IMR-90 (cell line): ENCODE results near the gene ZNF526. TPM values are rescaled to one million over a fixed set of nuclear protein-coding genes. Genes with fewer than 3 reads are reported as not detected.

Source experiments
- ATAC-seq: fragments of 200-7000 bp; cut with Tn5 transposase; 2 replicates; pipeline ENCODE4 v1.9.1; 2020; ENCODE audit warnings: low read depth, mild to moderate bottlenecking, moderate library complexity
- BruUV-seq: library from RNA; stranded (reverse); fragments of 400-500 nt; replicated peaks from 2 replicates; lab custom pipeline; 2021; lab: Mats Ljungman, UMichigan
- CTCF ChIA-PET: fragments of 300-600 bp; formaldehyde crosslinking; extraction: SDS; loops from one replicate; lab custom pipeline; 2021; ENCODE audit warnings: antibody characterized with exemption; lab: Yijun Ruan, JAX
- POLR2A ChIA-PET: fragments of 300-600 bp; sonication (Branson Sonifier 250); formaldehyde crosslinking; loops from one replicate; lab custom pipeline; 2022; ENCODE audit warnings: antibody characterized with exemption; ENCODE audit not compliant: unreplicated experiment; lab: Charles Lee
- DNase-seq: peaks from one replicate; pipeline ENCODE4 v3.0.0; 2013
- H2AFZ ChIP-seq: replicated peaks from 2 replicates; pipeline ENCODE3; 2013; ENCODE audit warnings: low read length, mild to moderate bottlenecking; ENCODE audit not compliant: poor library complexity
- H2AK5ac ChIP-seq: 2 replicates; pipeline ENCODE4 v1.6.1; 2013; ENCODE audit warnings: low read depth, low read length, inconsistent platforms
- H2AK9ac ChIP-seq: replicated peaks from 2 replicates; pipeline ENCODE3; 2013; ENCODE audit warnings: mild to moderate bottlenecking, low read depth, low read length, moderate library complexity; ENCODE audit not compliant: poor library complexity
- H2BK120ac ChIP-seq: 2 replicates; pipeline ENCODE4 v1.6.1; 2013; ENCODE audit warnings: low read depth, low read length, inconsistent platforms
- H2BK15ac ChIP-seq: 3 replicates; pipeline ENCODE4 v1.6.1; 2013; ENCODE audit warnings: low read depth, low read length, inconsistent platforms
- H2BK20ac ChIP-seq: 2 replicates; pipeline ENCODE4 v1.6.1; 2013; ENCODE audit warnings: low read depth, mild to moderate bottlenecking, inconsistent platforms, low read length, moderate library complexity
- H2BK5ac ChIP-seq: 2 replicates; pipeline ENCODE4 v1.6.1; 2013; ENCODE audit warnings: mild to moderate bottlenecking, low read depth, low read length, inconsistent platforms; ENCODE audit not compliant: poor library complexity, severe bottlenecking
- H3K14ac ChIP-seq: replicated peaks from 2 replicates; pipeline ENCODE4 v1.6.1; 2013; ENCODE audit warnings: low read depth, low read length, inconsistent platforms
- H3K18ac ChIP-seq: 2 replicates; pipeline ENCODE4 v1.6.1; 2013; ENCODE audit warnings: low read depth, low read length, control low read depth
- H3K23ac ChIP-seq: 2 replicates; pipeline ENCODE4 v1.6.1; 2013; ENCODE audit warnings: low read depth, low read length, inconsistent platforms
- H3K27ac ChIP-seq: 2 replicates; pipeline ENCODE4 v1.5.1; 2013; ENCODE audit warnings: mild to moderate bottlenecking, control low read depth, low read length; ENCODE audit not compliant: insufficient read depth
- H3K27me3 ChIP-seq: 2 replicates; pipeline ENCODE4 v1.6.1; 2013; ENCODE audit warnings: low read length; ENCODE audit not compliant: control insufficient read depth, insufficient read depth
- H3K36me3 ChIP-seq: 2 replicates; pipeline ENCODE4 v1.6.1; 2013; ENCODE audit warnings: low read length, mixed read lengths; ENCODE audit not compliant: control insufficient read depth, insufficient read depth
- H3K4ac ChIP-seq: 2 replicates; pipeline ENCODE4 v1.6.1; 2013; ENCODE audit warnings: low read depth, low read length, inconsistent platforms
- H3K4me1 ChIP-seq: 2 replicates; pipeline ENCODE4 v1.6.1; 2013; ENCODE audit warnings: low read length, mixed read lengths; ENCODE audit not compliant: control insufficient read depth, insufficient read depth
- H3K4me2 ChIP-seq: 2 replicates; pipeline ENCODE4 v1.6.1; 2013; ENCODE audit warnings: low read depth, mild to moderate bottlenecking, control low read depth, low read length, moderate library complexity
- H3K4me3 ChIP-seq: 2 replicates; pipeline ENCODE4 v1.5.1; 2013; ENCODE audit warnings: low read depth, mild to moderate bottlenecking, control low read depth, low read length, moderate library complexity; ENCODE audit not compliant: insufficient read depth
- H3K56ac ChIP-seq: 2 replicates; pipeline ENCODE4 v1.6.1; 2013; ENCODE audit warnings: low read length, inconsistent platforms; ENCODE audit not compliant: insufficient read depth; ENCODE audit errors: extremely low read depth
- H3K79me1 ChIP-seq, 2 experiments: 2 replicates each; pipeline ENCODE4 v1.6.1; 2013; ENCODE audit warnings: low read length in 2 of 2, inconsistent platforms in 1 of 2, low read depth in 1 of 2
- H3K9ac ChIP-seq: 2 replicates; pipeline ENCODE4 v1.6.1; 2013; ENCODE audit warnings: low read depth, low read length, control low read depth
- H3K9me1 ChIP-seq: 2 replicates; pipeline ENCODE4 v1.6.1; 2013; ENCODE audit warnings: low read length, inconsistent platforms; ENCODE audit not compliant: insufficient read depth
- H3K9me3 ChIP-seq: 2 replicates; pipeline ENCODE4 v1.6.1; 2013; ENCODE audit warnings: low read length; ENCODE audit not compliant: control insufficient read depth, insufficient read depth
- H4K20me1 ChIP-seq: 2 replicates; pipeline ENCODE4 v1.6.1; 2013; ENCODE audit warnings: low read length, inconsistent platforms; ENCODE audit not compliant: insufficient read depth
- H4K5ac ChIP-seq: 2 replicates; pipeline ENCODE4 v1.6.1; 2013; ENCODE audit warnings: mild to moderate bottlenecking, low read depth, low read length, control low read depth
- H4K8ac ChIP-seq, 2 experiments: 2 replicates each; pipeline ENCODE4 v1.6.1; 2013; ENCODE audit warnings: low read depth in 2 of 2, low read length in 2 of 2, control low read depth in 1 of 2, inconsistent platforms in 1 of 2
- H4K91ac ChIP-seq: 2 replicates; pipeline ENCODE4 v1.6.1; 2013; ENCODE audit warnings: low read depth, low read length, inconsistent platforms; ENCODE audit not compliant: insufficient read depth
- BHLHE40 ChIP-seq: fragments of 150-350 bp; IDR thresholded peaks from 2 replicates; pipeline ENCODE4 v1.6.1; 2016; ENCODE audit warnings: mild to moderate bottlenecking, low read depth, low read length
- USF2 ChIP-seq: fragments of 150-350 bp; IDR thresholded peaks from 2 replicates; pipeline ENCODE4 v1.6.1; 2017; ENCODE audit warnings: mild to moderate bottlenecking, antibody characterized with exemption, low read length, low read depth
- WGBS, 2 experiments: methylation state at CpG; one replicate each; pipeline versions ENCODE4 v1.1.5 to v1.1.7; 2013; ENCODE audit warnings: missing lambda C conversion rate in 2 of 2; ENCODE audit not compliant: insufficient read length in 1 of 2; ENCODE audit errors: extremely low coverage in 2 of 2; 5-methylcytosine and 5-hydroxymethylcytosine counted together
- dilution Hi-C: fragments of 300-500 bp; cut with HindIII; formaldehyde crosslinking; loops from one replicate; pipeline ENCODE4 v1.14.3; 2018; ENCODE audit warnings: low sequenced_read_pairs; ENCODE audit not compliant: unreplicated experiment
- in situ Hi-C: fragments of 300-500 bp; cut with MboI; formaldehyde crosslinking; loops from 3 replicates; pipeline ENCODE4 v1.14.3; 2019; ENCODE audit warnings: low sequenced_read_pairs, inconsistent platforms, mixed read lengths
- intact Hi-C: fragments of 100-400 bp; cut with micrococcal nuclease; formaldehyde crosslinking; loops from 2 replicates; pipeline ENCODE4 v1.10.0; 2022
- polyA plus RNA-seq, 3 experiments: library from polyadenylated mRNA; depleted of rRNA; stranded (reverse); fragments of >200 nt; gene quantifications; 2 replicates each; pipeline ENCODE4 v1.2.3, GENCODE V29; 2012; ENCODE audit warnings: low replicate concordance in 1 of 3
- total RNA-seq: library from RNA; depleted of rRNA; stranded (reverse); fragments of >200 nt; gene quantifications from 2 replicates; pipeline ENCODE4 v1.2.3, GENCODE V29; 2012

Gene ZNF526
- total and polyA plus RNA-seq, 2 of the 4 experiments (the other 2 are of a cell fraction), result 7.3 to 13.6 TPM

- Histone ChIP-seq H2AK5ac (peak overlapping the region; percentile 90), H3K4me1 (peaks cover 24% of the 10 kb centered on the region), H2BK120ac (peak overlapping the region; percentile 59; the same call in 1 of the 2 replicates), H3K36me3 (peaks cover 15% of the 10 kb centered on the region), H3K23ac (peak overlapping the region; percentile 92), H2AK9ac (peak overlapping the region; percentile 93), H3K4me3 (no peak overlapping the region), H2BK5ac (peak overlapping the region; percentile 78), H4K8ac (peak overlapping the region; percentile 61 to 79; a peak in 1 of 4 replicates), H3K9ac (peak overlapping the region; percentile 53), H3K56ac (peak overlapping the region; percentile 49), H3K9me1 (peaks cover 7% of the 10 kb centered on the region; the same call in 1 of the 2 replicates), H3K14ac (peak overlapping the region; percentile 68; the same call in 1 of the 2 replicates), H4K91ac (peak overlapping the region; percentile 68), H3K4ac (peak overlapping the region; percentile 63), H4K20me1 (peaks cover 53% of the 10 kb centered on the region), H3K27me3 (no peaks in the 10 kb centered on the region), H2BK15ac (no peak overlapping the region; the same call in 2 of the 3 replicates), H2BK20ac (0 out of 2 replicates have a peak overlapping the region, but pooled peaks have one; percentile 55), H3K18ac (0 out of 2 replicates have a peak overlapping the region, but pooled peaks have one; percentile 62), H3K27ac (peak overlapping the region; percentile 82), H4K5ac (peak overlapping the region; percentile 63; the same call in 1 of the 2 replicates), H3K4me2 (peak overlapping the region; percentile 65), H3K79me1 (peaks cover 6 to 57% of the 10 kb centered on the region in 2 experiments; a peak in 3 of 4 replicates), H3K9me3 (no peaks in the 10 kb centered on the region), H2AFZ (peak overlapping the region; percentile 34)
- DNase-seq (peak; percentile 50), ATAC-seq (no peak)
- intact Hi-C loops (no loop called here), in situ Hi-C loops (no loop called here), dilution Hi-C loops (no loop called here)
- TF ChIP-seq USF2, result 0 out of 2 replicates have a peak, but pooled peaks have one; percentile 37
- no peak for TF ChIP-seq BHLHE40
- ChIA-PET POLR2A (interaction anchor here (1.7 kb wide), 1 partner anchor 8 kb away, joined by 4 read pairs; no protein-coding TSS in a partner anchor), CTCF (interaction anchor here (0.6 kb wide), 1 partner anchor 142 kb away, joined by 5 read pairs; no protein-coding TSS in a partner anchor)
- BruUV-seq, result no TSS peak
- 10% methylated on average over 2 of the region's 19 CpGs; no CpG with 5 or more reads in 1 of the 2 experiments for WGBS, 2 experiments
Measured at GRCh38 chr19:42250666-42251531, 30.8 kb downstream of the ZNF526 start.
